Measurements from ENCODE around the gene RBM4B. TPM values are rescaled to one million over a fixed set of nuclear protein-coding genes. Genes with fewer than 3 reads are reported as not detected.
"Not testable (repeated sequence)": the region's sequence is repeated elsewhere in the genome, so short reads cannot be mapped to it uniquely, and the experiment has no call there.

RBM4B gene
- total RNA-seq, 1 experiment from 2014 or later, result 33.6 TPM

GRCh38 chr11:66725114-66725513, 47.4 kb upstream of the RBM4B start:
- H3K9me3 ChIP-seq (ENCODE audit: control insufficient read depth, insufficient read depth, low read depth, low read length), result no peaks in the 10 kb centered on the region
- DNase-seq (ENCODE audit: low read depth, low spot score) (no peak), ATAC-seq (no peak)
- no TSS peak for BruUV-seq (replicated peaks)
- no peak overlapping the region for H3K27ac ChIP-seq (ENCODE audit: low read length)
- H3K27me3 ChIP-seq (ENCODE audit: control insufficient read depth, insufficient read depth, low read length), result peaks cover 22% of the 10 kb centered on the region
- H3K36me3 ChIP-seq (ENCODE audit: control insufficient read depth, insufficient read depth, low read length), result no peaks in the 10 kb centered on the region
- H3K4me3 ChIP-seq (ENCODE audit: low read depth in 2 of 2, low read length in 2 of 2), result no peak overlapping the region
- CTCF ChIA-PET, result interaction anchor here (1.0 kb wide), 1 partner anchor 86 kb away, joined by 3 read pairs; no protein-coding TSS in a partner anchor
- intact Hi-C loops (cut with micrococcal nuclease; ENCODE audit: unreplicated experiment) (no loop called here), in situ Hi-C loops (cut with HindIII; ENCODE audit: low pct_unique_long_range_greater_than_20kb, low sequenced_read_pairs) (no loop called here)
- peaks cover 6% of the 10 kb centered on the region; the same call in 1 of the 2 replicates for H3K4me1 ChIP-seq (ENCODE audit: control insufficient read depth, insufficient read depth, low read length)
- POLR2A ChIA-PET, result no interaction called here
- TF ChIP-seq REST (IDR thresholded peaks at IDR 0.05; ENCODE audit: insufficient read depth in 1 of 2, low read depth in 2 of 2, low read length in 1 of 2) (no peak), SIN3A (IDR thresholded peaks at IDR 0.05; ENCODE audit: borderline replicate concordance, insufficient read depth, low read depth, low read length) (no peak), CTCF (IDR thresholded peaks at IDR 0.05) (no peak), TCF7L2 (IDR thresholded peaks at IDR 0.05; ENCODE audit: low read depth, low read length) (no peak), POLR2AphosphoS5 (IDR thresholded peaks at IDR 0.05; ENCODE audit: low read depth, low read length) (no peak)

- intact Hi-C loops (cut with micrococcal nuclease; ENCODE audit: unreplicated experiment); BruUV-seq (replicated peaks); H3K9me3 ChIP-seq (ENCODE audit: control insufficient read depth, insufficient read depth, low read depth, low read length); in situ Hi-C loops (cut with HindIII; ENCODE audit: low pct_unique_long_range_greater_than_20kb, low sequenced_read_pairs); H3K4me3 ChIP-seq (ENCODE audit: low read depth in 2 of 2, low read length in 2 of 2); DNase-seq (ENCODE audit: low read depth, low spot score); H3K4me1 ChIP-seq (ENCODE audit: control insufficient read depth, insufficient read depth, low read length); ATAC-seq; CTCF ChIA-PET; H3K27ac ChIP-seq (ENCODE audit: low read length); H3K36me3 ChIP-seq (ENCODE audit: control insufficient read depth, insufficient read depth, low read length): not testable (repeated sequence)
- H3K27me3 ChIP-seq (ENCODE audit: control insufficient read depth, insufficient read depth, low read length), result peaks cover 21% of the 10 kb centered on the region
- POLR2A ChIA-PET, result interaction anchor here (0.6 kb wide), 1 partner anchor 33 kb away, joined by 3 read pairs; no protein-coding TSS in a partner anchor
These were observed 46.5 kb upstream of the RBM4B start for GRCh38 chr11:66724167-66724566.

GRCh38 chr11:66723693-66724092, 46.0 kb upstream of the RBM4B start:
- H3K27ac ChIP-seq (ENCODE audit: low read length), result no peak overlapping the region
- no peaks in the 10 kb centered on the region for H3K9me3 ChIP-seq (ENCODE audit: control insufficient read depth, insufficient read depth, low read depth, low read length)
- ATAC-seq (no peak), DNase-seq (ENCODE audit: low read depth, low spot score) (no peak)
- no peak overlapping the region for H3K4me3 ChIP-seq (ENCODE audit: low read depth in 2 of 2, low read length in 2 of 2)
- intact Hi-C loops (cut with micrococcal nuclease; ENCODE audit: unreplicated experiment), result no loop called here
- TF ChIP-seq POLR2AphosphoS5 (IDR thresholded peaks at IDR 0.05; ENCODE audit: low read depth, low read length), result no peak
- no peak for TF ChIP-seq REST (IDR thresholded peaks at IDR 0.05; ENCODE audit: insufficient read depth in 1 of 2, low read depth in 2 of 2, low read length in 1 of 2)
- no peak for TF ChIP-seq SIN3A (IDR thresholded peaks at IDR 0.05; ENCODE audit: borderline replicate concordance, insufficient read depth, low read depth, low read length)
- TF ChIP-seq TCF7L2 (IDR thresholded peaks at IDR 0.05; ENCODE audit: low read depth, low read length), result no peak
- TF ChIP-seq CTCF (IDR thresholded peaks at IDR 0.05), result no peak
- H3K4me1 ChIP-seq (ENCODE audit: control insufficient read depth, insufficient read depth, low read length), result peaks cover 6% of the 10 kb centered on the region; the same call in 1 of the 2 replicates
- ChIA-PET CTCF (no interaction called here), POLR2A (interaction anchor here (0.6 kb wide), 1 partner anchor 33 kb away, joined by 3 read pairs; no protein-coding TSS in a partner anchor)
- no TSS peak for BruUV-seq (replicated peaks)
- no peaks in the 10 kb centered on the region for H3K36me3 ChIP-seq (ENCODE audit: control insufficient read depth, insufficient read depth, low read length)
- peaks cover 17% of the 10 kb centered on the region for H3K27me3 ChIP-seq (ENCODE audit: control insufficient read depth, insufficient read depth, low read length)
- in situ Hi-C loops (cut with HindIII; ENCODE audit: low pct_unique_long_range_greater_than_20kb, low sequenced_read_pairs), result no loop called here
